WTC11 (cell line): ENCODE data around the gene OSCP1. TPM values are rescaled to one million over a fixed set of nuclear protein-coding genes. Genes with fewer than 3 reads are reported as not detected.

ENCODE experiments used
- ATAC-seq: fragments of 200-7000 bp; cut with Tn5 transposase; 2 replicates; pipeline ENCODE4 v1.10.0; 2021; ENCODE audit warnings: mild to moderate bottlenecking, moderate library complexity
- CTCF ChIA-PET: fragments of 300-600 bp; sonication (Branson Sonifier 250); formaldehyde crosslinking; loops from one replicate; lab custom pipeline; 2021; ENCODE audit warnings: antibody characterized with exemption; lab: Charles Lee
- POLR2A ChIA-PET: fragments of 350-600 bp; sonication (Branson Sonifier 250); formaldehyde crosslinking; loops from one replicate; lab custom pipeline; 2021; ENCODE audit warnings: antibody characterized with exemption; lab: Charles Lee
- DNase-seq: peaks from one replicate; pipeline ENCODE4 v3.0.0; 2021; ENCODE audit warnings: low spot score
- H3K27ac Mint-ChIP-seq: 2 replicates; pipeline ENCODE4 v1.8.0; 2021; ENCODE audit warnings: mixed read lengths
- H3K27me3 Mint-ChIP-seq: 2 replicates; pipeline ENCODE4 v1.8.0; 2021; ENCODE audit warnings: low read depth, mild to moderate bottlenecking, moderate library complexity, mixed read lengths
- H3K36me3 Mint-ChIP-seq: 2 replicates; pipeline ENCODE4 v1.8.0; 2021; ENCODE audit warnings: mixed read lengths
- H3K4me1 Mint-ChIP-seq: 2 replicates; pipeline ENCODE4 v1.8.0; 2022; ENCODE audit warnings: mixed read lengths
- H3K4me3 Mint-ChIP-seq: 2 replicates; pipeline ENCODE4 v1.8.0; 2021; ENCODE audit warnings: mild to moderate bottlenecking, moderate library complexity, mixed read lengths
- H3K9me3 Mint-ChIP-seq: 2 replicates; pipeline ENCODE4 v1.8.0; 2021; ENCODE audit warnings: mixed read lengths
- ATF3 ChIP-seq: sonication (generic); formaldehyde crosslinking; conservative IDR thresholded peaks from 2 replicates; pipeline ENCODE4 v1.8.1; 2022; ENCODE audit warnings: mild to moderate bottlenecking, missing genetic modification reagents
- FOXK1 ChIP-seq: sonication (generic); formaldehyde crosslinking; IDR thresholded peaks from 2 replicates; pipeline ENCODE4 v1.8.0; 2022; ENCODE audit warnings: mild to moderate bottlenecking, moderate library complexity, missing genetic modification reagents
- JAZF1 ChIP-seq: fragments of 250-450 bp; sonication (Bioruptor Pico); IDR thresholded peaks from 2 replicates; pipeline ENCODE4 v1.9.0; 2021; ENCODE audit warnings: moderate library complexity, mild to moderate bottlenecking, inconsistent platforms
- MAX ChIP-seq: sonication (generic); formaldehyde crosslinking; IDR thresholded peaks from 2 replicates; pipeline ENCODE4 v1.8.0; 2022; ENCODE audit warnings: mild to moderate bottlenecking, missing genetic modification reagents
- RORB ChIP-seq: fragments of 250-450 bp; sonication (Bioruptor Pico); IDR thresholded peaks from 2 replicates; pipeline ENCODE4 v1.9.0; 2021; ENCODE audit warnings: mild to moderate bottlenecking
- SOX15 ChIP-seq: fragments of 250-450 bp; sonication (Bioruptor Pico); IDR thresholded peaks from 2 replicates; pipeline ENCODE4 v1.9.0; 2021; ENCODE audit warnings: mild to moderate bottlenecking
- TEAD1 ChIP-seq: sonication (generic); formaldehyde crosslinking; IDR thresholded peaks from 2 replicates; pipeline ENCODE4 v1.8.0; 2022; ENCODE audit warnings: mild to moderate bottlenecking, missing genetic modification reagents
- TEAD4 ChIP-seq: sonication (generic); formaldehyde crosslinking; IDR thresholded peaks from 2 replicates; pipeline ENCODE4 v1.8.0; 2022; ENCODE audit warnings: mild to moderate bottlenecking, missing genetic modification reagents
- ZNF121 ChIP-seq: sonication (generic); formaldehyde crosslinking; IDR thresholded peaks from 2 replicates; pipeline ENCODE4 v1.8.0; 2023; ENCODE audit warnings: missing genetic modification reagents
- ZNF138 ChIP-seq: sonication (generic); formaldehyde crosslinking; conservative IDR thresholded peaks from 2 replicates; pipeline ENCODE4 v1.8.1; 2022; ENCODE audit warnings: mild to moderate bottlenecking, moderate library complexity, missing genetic modification reagents
- ZSCAN18 ChIP-seq: fragments of 250-450 bp; sonication (Bioruptor Pico); IDR thresholded peaks from 2 replicates; pipeline ENCODE4 v2.1.2; 2022; ENCODE audit warnings: mild to moderate bottlenecking, moderate library complexity
- total RNA-seq: library from RNA; stranded (reverse); gene quantifications from 3 replicates; pipeline ENCODE4 v1.2.3, GENCODE V29; 2021
- TF ChIP-seq, protein P1 (sequence below): sonication (generic); formaldehyde crosslinking; IDR thresholded peaks from 2 replicates; pipeline ENCODE4 v1.8.1; 2022; ENCODE audit warnings: low read depth, mild to moderate bottlenecking, moderate library complexity, missing genetic modification reagents, borderline replicate concordance
- TF ChIP-seq, protein P2 (sequence below): fragments of 250-450 bp; sonication (Bioruptor Pico); conservative IDR thresholded peaks from 2 replicates; pipeline ENCODE4 v1.9.0; 2021; ENCODE audit warnings: mild to moderate bottlenecking
- TF ChIP-seq, protein P3 (sequence below): sonication (generic); formaldehyde crosslinking; IDR thresholded peaks from 2 replicates; pipeline ENCODE4 v1.8.1; 2022; ENCODE audit warnings: mild to moderate bottlenecking, missing genetic modification reagents, moderate library complexity, borderline replicate concordance
- TF ChIP-seq, protein P4 (sequence below): fragments of 250-450 bp; sonication (Bioruptor Pico); IDR thresholded peaks from 2 replicates; pipeline ENCODE4 v1.9.0; 2021; ENCODE audit warnings: mild to moderate bottlenecking

The OSCP1 gene
- total RNA-seq, 1 experiment from 2014 or later: 1.7 TPM

DNA sequence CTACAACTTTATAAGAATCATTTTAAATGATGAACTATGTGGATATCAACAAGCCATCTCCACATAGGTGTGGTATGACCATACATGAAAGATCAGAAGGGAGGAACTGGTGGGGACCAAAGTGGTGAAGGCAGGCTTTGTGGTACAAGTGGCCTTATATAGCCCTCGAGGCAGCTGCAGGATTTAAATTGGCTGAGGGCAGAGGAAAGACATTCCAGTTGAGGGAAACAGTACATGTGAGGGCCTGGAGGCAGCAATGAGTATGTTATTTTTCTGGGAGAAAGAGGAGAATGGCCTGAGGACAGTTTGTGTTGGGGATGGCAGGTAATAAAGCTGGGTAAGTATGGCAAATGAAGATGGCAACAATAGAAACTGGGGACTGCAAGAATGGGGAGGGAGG is 17.1 kb downstream of the OSCP1 start:
- no peaks in the 10 kb centered on the region for H3K36me3 Mint-ChIP-seq
- peaks cover 6% of the 10 kb centered on the region; the same call in 1 of the 2 replicates for H3K27me3 Mint-ChIP-seq
- no peak overlapping the region for H3K4me3 Mint-ChIP-seq
- no peak for DNase-seq
- ATAC-seq: no peak
- ChIA-PET CTCF (interaction anchor here (1.1 to 2.3 kb wide), 3 partner anchors 17 to 90 kb away, joined by 4 to 6 read pairs (median 4); partner anchors contain the start of gene OSCP1), POLR2A (no interaction called here)
- TF ChIP-seq JAZF1 (CRISPR knock-in tag) (no peak), ZNF121 (CRISPR knock-in tag) (no peak), ZSCAN18 (CRISPR knock-in tag) (no peak), RORB (CRISPR knock-in tag) (no peak), SOX15 (no peak), TEAD1 (no peak), ATF3 (CRISPR knock-in tag) (no peak)
- TF ChIP-seq, protein P1, sequence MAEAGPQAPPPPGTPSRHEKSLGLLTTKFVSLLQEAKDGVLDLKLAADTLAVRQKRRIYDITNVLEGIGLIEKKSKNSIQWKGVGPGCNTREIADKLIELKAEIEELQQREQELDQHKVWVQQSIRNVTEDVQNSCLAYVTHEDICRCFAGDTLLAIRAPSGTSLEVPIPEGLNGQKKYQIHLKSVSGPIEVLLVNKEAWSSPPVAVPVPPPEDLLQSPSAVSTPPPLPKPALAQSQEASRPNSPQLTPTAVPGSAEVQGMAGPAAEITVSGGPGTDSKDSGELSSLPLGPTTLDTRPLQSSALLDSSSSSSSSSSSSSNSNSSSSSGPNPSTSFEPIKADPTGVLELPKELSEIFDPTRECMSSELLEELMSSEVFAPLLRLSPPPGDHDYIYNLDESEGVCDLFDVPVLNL (CRISPR knock-in tag): no peak
- TF ChIP-seq, protein P2, sequence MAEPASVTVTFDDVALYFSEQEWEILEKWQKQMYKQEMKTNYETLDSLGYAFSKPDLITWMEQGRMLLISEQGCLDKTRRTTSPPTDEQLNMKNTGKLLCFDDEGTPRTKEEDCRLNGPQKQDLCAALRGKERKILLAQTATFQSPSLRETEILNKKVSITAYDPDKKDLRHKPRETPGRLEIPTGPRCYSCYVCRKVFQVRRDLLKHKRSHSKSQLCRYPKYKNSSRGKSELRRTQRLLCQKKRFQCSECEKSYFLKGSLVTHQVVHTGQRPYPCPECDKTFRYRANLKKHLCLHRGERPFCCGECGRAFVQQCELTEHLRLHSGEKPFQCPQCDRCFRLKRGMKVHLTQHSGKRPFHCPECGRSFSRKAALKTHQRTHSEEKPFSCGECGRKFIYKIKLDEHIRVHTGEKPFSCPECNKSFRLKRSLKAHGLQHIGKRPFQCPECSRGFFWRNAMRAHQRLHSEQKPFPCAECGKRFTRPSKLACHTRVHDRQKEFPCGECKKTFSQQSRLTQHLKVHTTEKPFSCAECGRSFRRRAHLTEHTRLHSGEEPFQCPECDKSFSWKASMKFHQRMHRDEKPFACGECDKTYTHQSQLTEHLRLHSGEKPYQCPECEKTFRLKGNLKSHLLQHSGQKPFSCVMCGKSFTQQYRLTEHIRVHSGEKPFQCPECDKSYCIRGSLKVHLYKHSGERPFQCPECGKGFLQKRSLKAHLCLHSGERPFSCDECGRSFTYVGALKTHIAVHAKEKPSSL: no peak
- no peaks in the 10 kb centered on the region for H3K9me3 Mint-ChIP-seq
- no peak overlapping the region for H3K27ac Mint-ChIP-seq
- no peaks in the 10 kb centered on the region for H3K4me1 Mint-ChIP-seq

DNA sequence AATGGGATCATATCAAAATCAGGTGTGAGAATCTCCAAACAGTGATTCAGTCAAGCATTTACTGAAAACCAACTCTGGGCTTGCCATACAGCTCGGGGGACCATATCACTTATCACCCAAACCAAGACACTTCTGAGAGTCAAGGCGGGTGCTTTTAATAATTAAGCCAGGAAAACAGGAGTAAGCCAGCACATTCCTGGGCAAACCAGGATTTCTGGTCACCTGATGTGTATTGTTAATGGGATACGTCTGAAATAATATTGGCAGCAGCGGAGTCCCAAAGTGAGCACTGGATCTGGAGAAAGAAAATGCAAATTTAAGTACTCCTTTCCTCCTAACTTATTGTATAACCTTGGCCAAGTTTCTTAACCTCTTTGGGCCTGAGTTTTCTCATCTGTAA is 17.6 kb downstream of the OSCP1 start:
- CTCF ChIA-PET: no interaction called here
- ATAC-seq: no peak
- no peak overlapping the region for H3K27ac Mint-ChIP-seq
- no peak for TF ChIP-seq RORB (CRISPR knock-in tag)
- no peak for TF ChIP-seq TEAD4 (CRISPR knock-in tag)
- TF ChIP-seq, protein P3, sequence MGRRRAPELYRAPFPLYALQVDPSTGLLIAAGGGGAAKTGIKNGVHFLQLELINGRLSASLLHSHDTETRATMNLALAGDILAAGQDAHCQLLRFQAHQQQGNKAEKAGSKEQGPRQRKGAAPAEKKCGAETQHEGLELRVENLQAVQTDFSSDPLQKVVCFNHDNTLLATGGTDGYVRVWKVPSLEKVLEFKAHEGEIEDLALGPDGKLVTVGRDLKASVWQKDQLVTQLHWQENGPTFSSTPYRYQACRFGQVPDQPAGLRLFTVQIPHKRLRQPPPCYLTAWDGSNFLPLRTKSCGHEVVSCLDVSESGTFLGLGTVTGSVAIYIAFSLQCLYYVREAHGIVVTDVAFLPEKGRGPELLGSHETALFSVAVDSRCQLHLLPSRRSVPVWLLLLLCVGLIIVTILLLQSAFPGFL (CRISPR knock-in tag): no peak
- no peak for TF ChIP-seq ZNF138 (CRISPR knock-in tag)
- TF ChIP-seq FOXK1: no peak
- no peak for TF ChIP-seq MAX (CRISPR knock-in tag)
- TF ChIP-seq, protein P4, sequence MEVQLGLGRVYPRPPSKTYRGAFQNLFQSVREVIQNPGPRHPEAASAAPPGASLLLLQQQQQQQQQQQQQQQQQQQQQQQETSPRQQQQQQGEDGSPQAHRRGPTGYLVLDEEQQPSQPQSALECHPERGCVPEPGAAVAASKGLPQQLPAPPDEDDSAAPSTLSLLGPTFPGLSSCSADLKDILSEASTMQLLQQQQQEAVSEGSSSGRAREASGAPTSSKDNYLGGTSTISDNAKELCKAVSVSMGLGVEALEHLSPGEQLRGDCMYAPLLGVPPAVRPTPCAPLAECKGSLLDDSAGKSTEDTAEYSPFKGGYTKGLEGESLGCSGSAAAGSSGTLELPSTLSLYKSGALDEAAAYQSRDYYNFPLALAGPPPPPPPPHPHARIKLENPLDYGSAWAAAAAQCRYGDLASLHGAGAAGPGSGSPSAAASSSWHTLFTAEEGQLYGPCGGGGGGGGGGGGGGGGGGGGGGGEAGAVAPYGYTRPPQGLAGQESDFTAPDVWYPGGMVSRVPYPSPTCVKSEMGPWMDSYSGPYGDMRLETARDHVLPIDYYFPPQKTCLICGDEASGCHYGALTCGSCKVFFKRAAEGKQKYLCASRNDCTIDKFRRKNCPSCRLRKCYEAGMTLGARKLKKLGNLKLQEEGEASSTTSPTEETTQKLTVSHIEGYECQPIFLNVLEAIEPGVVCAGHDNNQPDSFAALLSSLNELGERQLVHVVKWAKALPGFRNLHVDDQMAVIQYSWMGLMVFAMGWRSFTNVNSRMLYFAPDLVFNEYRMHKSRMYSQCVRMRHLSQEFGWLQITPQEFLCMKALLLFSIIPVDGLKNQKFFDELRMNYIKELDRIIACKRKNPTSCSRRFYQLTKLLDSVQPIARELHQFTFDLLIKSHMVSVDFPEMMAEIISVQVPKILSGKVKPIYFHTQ (CRISPR knock-in tag): no peak
- no peak for DNase-seq
- no peak overlapping the region for H3K4me3 Mint-ChIP-seq
- H3K4me1 Mint-ChIP-seq: no peaks in the 10 kb centered on the region
- H3K27me3 Mint-ChIP-seq: peaks cover 6% of the 10 kb centered on the region; the same call in 1 of the 2 replicates
- no peaks in the 10 kb centered on the region for H3K36me3 Mint-ChIP-seq
- POLR2A ChIA-PET: no interaction called here
- no peaks in the 10 kb centered on the region for H3K9me3 Mint-ChIP-seq
